T-helper 17 cell (primary cell): ENCODE results near the gene ADAMTS17. TPM values are rescaled to one million over a fixed set of nuclear protein-coding genes. Genes with fewer than 3 reads are reported as not detected.
"Not testable (repeated sequence)": the region's sequence is repeated elsewhere in the genome, so short reads cannot be mapped to it uniquely, and the experiment has no call there.

Source experiments
- ATAC-seq: fragments of 150-1000 bp; cut with Tn5 transposase; 2 replicates; pipeline ENCODE4 v1.10.0; 2021; ENCODE audit warnings: mild to moderate bottlenecking, moderate library complexity
- DNase-seq, 3 donors: peaks; one replicate each; pipeline versions ENCODE4 v3.0.0 to v3.0.0-alpha.2; 2020 to 2021
- H3K9me3 ChIP-seq: one replicate; pipeline ENCODE4 v1.7.0; 2013; ENCODE audit warnings: low read length, mild to moderate bottlenecking; ENCODE audit not compliant: control insufficient read depth, poor library complexity, severe bottlenecking
- H3K27ac Mint-ChIP-seq: one replicate; pipeline ENCODE4 v1.8.0; 2022; ENCODE audit warnings: mild to moderate bottlenecking, moderate library complexity, mixed read lengths
- H3K27me3 Mint-ChIP-seq: one replicate; pipeline ENCODE4 v1.8.0; 2022; ENCODE audit warnings: mixed read lengths
- H3K36me3 Mint-ChIP-seq: one replicate; pipeline ENCODE4 v1.8.0; 2022; ENCODE audit warnings: low read depth, mixed read lengths
- H3K4me1 Mint-ChIP-seq: one replicate; pipeline ENCODE4 v1.8.0; 2022; ENCODE audit warnings: mild to moderate bottlenecking, mixed read lengths
- H3K4me3 Mint-ChIP-seq: one replicate; pipeline ENCODE4 v1.8.0; 2022; ENCODE audit warnings: mild to moderate bottlenecking, moderate library complexity, mixed read lengths
- total RNA-seq, 4 donors: library from RNA in 2 of 4; stranded (reverse) in 2 of 4; gene quantifications; one replicate each; pipeline ENCODE4 v1.2.3 and lab custom pipeline; 2022 to 2026

ADAMTS17 gene
- total RNA-seq, 2 donors from 2014 or later = 8.1 to 10.6 TPM

DNA sequence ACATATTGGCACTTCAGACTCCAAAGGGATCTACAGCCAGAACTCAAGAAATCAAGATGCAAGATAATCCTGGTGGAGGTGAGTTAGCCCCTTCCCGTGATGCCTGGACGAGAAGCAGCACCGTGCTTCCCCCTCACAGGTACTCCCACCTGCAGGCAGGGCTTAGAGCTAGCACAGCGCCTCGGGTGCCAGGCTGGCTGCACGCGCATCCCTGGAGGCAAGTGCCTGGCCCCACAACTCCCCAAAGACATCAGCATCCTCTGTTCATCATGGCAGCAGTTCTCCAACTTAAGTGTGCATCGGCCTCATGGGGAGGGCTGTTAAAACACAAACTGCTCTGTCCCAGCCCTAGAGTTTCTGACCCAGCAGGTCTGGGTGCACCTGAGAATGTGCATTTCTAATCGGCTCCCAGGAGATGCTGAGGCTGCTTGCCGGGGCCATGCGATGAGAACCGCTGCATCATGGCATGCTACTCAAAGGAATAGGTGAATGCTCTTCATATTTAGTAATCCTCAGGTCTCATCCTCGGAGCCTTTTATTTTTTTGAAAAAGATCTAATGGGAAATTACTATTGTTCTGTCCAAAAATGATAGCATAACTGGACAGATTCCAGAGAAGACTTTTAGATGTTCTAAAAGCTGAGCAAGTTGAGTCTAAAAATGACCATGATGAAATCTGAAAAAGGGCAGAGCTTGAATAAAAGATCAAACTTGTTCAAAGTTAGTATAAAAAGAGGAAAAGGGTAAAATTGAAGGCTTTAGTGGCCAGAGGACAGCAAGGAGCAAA lies 244.2 kb downstream of the ADAMTS17 start:
- DNase-seq (no peak), ATAC-seq (no peak)
- H3K4me1 Mint-ChIP-seq = peaks cover 2% of the 10 kb centered on the region
- no peak overlapping the region for H3K4me3 Mint-ChIP-seq
- no peaks in the 10 kb centered on the region for H3K27me3 Mint-ChIP-seq
- no peak overlapping the region for H3K27ac Mint-ChIP-seq
- H3K9me3 ChIP-seq = no peaks in the 10 kb centered on the region
- peaks cover 3% of the 10 kb centered on the region for H3K36me3 Mint-ChIP-seq

DNA sequence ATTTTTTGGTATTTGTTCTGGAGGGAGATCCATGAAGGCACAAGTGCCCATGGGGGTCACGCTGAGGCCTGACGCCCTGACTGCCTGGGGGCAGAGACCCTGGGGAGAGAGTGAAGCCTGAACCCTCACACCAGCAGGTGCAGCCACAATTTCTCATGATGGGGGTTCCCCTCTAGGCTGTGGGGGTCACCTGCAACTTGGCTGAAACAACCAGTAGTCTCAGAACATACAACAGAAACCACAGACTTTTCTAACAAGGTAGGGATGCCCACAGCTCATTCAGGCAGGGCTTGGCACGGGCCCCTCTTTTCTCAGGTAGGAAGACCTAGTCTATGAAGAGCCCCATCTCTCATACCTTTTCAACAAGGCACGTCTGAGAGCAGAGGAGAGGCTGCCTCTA lies 245.1 kb downstream of the ADAMTS17 start:
- Mint-ChIP-seq H3K27me3 (no peaks in the 10 kb centered on the region), H3K36me3 (peaks cover 3% of the 10 kb centered on the region), H3K27ac (no peak overlapping the region), H3K4me3 (no peak overlapping the region), H3K4me1 (peaks cover 2% of the 10 kb centered on the region)
- DNase-seq (no peak), ATAC-seq (no peak)
- H3K9me3 ChIP-seq = no peaks in the 10 kb centered on the region

DNA sequence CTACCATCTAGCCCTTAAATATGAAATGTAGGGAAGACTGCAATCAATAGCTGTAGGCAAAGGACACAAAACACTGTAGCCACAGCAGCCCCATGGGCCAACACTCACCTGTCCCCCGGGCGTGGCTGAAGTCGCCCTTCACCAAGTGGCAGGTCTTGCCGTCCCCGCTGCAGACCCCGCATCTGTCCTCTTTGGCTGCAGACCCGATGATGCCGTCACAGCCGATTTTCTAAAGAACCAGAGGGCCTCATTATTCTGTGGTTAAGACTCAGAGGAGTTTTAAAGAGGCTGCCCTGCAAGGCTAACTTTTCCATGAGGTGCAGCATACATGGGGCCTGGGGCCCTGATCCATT lies 245.6 kb downstream of the ADAMTS17 start:
- H3K4me1 Mint-ChIP-seq = peaks cover 2% of the 10 kb centered on the region
- H3K27me3 Mint-ChIP-seq = no peaks in the 10 kb centered on the region
- H3K9me3 ChIP-seq = no peaks in the 10 kb centered on the region
- no peak overlapping the region for H3K4me3 Mint-ChIP-seq
- DNase-seq (no peak), ATAC-seq (no peak)
- peaks cover 3% of the 10 kb centered on the region for H3K36me3 Mint-ChIP-seq
- H3K27ac Mint-ChIP-seq = no peak overlapping the region

DNA sequence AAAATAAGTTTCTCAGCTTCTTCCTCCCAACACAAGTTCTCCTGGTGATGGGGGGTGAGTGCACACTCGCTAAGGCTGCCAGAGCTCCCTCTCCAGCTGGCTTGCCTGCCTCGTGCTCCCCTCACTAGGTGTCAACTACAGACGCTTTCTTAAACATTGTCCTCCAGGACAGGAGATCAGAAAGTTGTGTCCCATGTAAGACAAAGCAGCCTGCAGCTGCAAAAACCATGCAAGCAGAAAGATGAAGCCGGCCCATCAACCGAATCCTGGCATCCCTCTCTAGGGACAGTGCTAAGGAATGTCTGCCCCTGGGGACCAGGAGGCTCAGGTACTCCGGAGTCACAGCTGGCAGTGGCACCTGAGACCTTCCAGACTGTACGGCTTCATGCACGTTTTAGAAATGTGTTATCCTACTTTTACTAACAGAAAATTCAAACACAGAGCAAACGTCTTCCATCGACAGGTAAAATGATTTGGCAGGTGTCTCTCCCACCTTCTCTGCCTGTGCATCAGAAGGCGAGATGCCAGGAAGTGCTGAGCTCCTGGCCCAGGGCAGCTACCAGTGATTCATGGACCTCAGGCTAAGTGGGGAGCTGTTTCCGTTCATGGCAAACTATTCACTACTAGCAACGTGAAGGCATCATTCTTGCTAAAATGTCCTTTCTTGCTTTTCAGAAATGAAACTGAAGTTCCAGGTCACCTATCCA lies 246.1 kb downstream of the ADAMTS17 start:
- Mint-ChIP-seq H3K27ac (no peak overlapping the region), H3K27me3 (no peaks in the 10 kb centered on the region), H3K4me3 (no peak overlapping the region), H3K36me3 (no peaks in the 10 kb centered on the region), H3K4me1 (peaks cover 2% of the 10 kb centered on the region)
- DNase-seq = no peak
- H3K9me3 ChIP-seq = no peaks in the 10 kb centered on the region
- ATAC-seq = no peak

DNA sequence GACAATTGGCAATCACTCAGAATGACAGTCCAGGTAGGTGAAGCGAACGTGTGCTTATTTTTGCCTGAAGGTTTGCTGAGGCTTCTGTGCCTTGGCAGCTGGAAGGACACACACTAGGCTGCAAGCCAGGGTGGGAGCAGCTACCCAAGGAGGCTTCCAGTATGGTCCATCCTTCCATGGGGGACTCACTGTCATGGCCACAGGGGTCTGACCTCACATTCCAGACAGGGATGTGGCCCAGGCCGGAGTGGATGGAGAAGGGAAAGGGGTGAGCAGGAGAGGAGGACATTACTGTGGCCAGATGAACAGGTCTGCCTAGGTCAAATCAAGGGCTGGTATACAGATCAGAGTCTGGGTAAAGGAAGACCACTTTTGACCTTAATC lies 247.7 kb downstream of the ADAMTS17 start:
- Mint-ChIP-seq H3K4me1 (peaks cover 2% of the 10 kb centered on the region), H3K27ac (no peak overlapping the region), H3K36me3 (no peaks in the 10 kb centered on the region), H3K27me3 (no peaks in the 10 kb centered on the region), H3K4me3 (no peak overlapping the region)
- ATAC-seq (no peak), DNase-seq (no peak)
- H3K9me3 ChIP-seq = no peaks in the 10 kb centered on the region

DNA sequence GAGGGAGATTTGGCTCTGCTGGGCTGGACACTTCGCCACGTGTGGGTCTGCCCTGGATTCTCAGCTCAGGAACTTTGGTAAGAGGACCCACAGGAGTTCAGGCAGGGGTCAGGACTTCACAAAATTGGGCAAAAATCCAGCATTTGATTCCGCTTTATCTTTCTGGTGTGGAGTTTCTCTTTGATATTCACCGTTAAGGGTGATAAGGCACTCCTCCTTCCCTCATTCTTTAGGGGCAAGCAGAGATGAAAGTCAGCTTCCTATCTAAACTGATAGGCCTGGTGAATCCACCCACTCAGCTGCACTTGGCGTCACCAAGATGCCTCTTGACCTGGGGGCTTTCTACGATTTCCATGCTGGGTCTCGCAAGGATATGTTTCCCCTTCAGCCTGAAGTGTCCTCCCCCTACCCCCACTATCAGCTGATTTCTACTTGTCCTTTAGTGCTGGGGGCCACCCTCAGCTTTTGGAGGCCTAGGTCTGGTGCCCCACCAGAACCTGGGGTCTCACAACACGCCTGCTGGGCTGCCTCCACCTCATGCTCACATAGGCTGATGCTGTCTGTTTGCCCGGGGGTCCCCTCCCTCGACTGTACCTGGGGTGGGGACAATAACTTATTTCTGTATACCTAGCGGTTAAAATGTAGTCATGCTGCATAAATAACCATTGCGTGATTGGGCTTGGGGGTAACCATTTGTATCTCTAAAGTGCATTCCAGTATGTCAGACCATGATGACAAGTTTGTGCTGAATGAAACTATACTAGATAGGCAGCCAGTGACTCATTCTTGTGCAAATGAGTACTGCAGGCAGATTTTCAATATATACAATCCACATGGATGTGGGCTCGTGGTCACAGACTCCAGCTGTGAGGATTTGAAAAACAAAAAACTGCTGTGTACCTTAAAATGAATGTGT lies 248.3 kb downstream of the ADAMTS17 start:
- H3K36me3 Mint-ChIP-seq = no peaks in the 10 kb centered on the region
- no peak overlapping the region for H3K27ac Mint-ChIP-seq
- peaks cover 2% of the 10 kb centered on the region for H3K4me1 Mint-ChIP-seq
- H3K4me3 Mint-ChIP-seq = no peak overlapping the region
- ATAC-seq = no peak
- no peaks in the 10 kb centered on the region for H3K27me3 Mint-ChIP-seq
- no peaks in the 10 kb centered on the region for H3K9me3 ChIP-seq
- no peak for DNase-seq

DNA sequence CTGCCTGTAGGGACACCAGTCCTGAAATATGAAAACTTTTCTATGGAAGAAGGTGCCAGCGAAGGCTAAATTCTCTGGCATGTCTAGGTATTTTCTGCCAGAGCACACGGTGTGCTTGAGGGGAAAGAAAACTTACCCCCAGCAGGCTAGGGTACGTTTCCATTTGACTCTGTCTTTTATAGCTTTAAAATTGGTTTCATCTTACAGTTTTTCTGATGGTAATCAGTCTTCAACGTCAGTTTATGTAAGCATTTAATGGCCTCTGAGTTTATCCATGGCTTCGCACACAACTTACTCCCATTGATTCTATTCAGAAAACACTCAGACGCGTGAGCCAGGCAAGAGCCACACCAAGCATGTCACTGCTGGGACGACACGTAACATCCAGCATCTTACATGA lies 249.7 kb downstream of the ADAMTS17 start:
- ATAC-seq (no peak), DNase-seq (no peak)
- Mint-ChIP-seq H3K4me1 (no peaks in the 10 kb centered on the region), H3K27me3 (no peaks in the 10 kb centered on the region), H3K27ac (no peak overlapping the region), H3K4me3 (no peak overlapping the region), H3K36me3 (no peaks in the 10 kb centered on the region)
- H3K9me3 ChIP-seq = no peaks in the 10 kb centered on the region

DNA sequence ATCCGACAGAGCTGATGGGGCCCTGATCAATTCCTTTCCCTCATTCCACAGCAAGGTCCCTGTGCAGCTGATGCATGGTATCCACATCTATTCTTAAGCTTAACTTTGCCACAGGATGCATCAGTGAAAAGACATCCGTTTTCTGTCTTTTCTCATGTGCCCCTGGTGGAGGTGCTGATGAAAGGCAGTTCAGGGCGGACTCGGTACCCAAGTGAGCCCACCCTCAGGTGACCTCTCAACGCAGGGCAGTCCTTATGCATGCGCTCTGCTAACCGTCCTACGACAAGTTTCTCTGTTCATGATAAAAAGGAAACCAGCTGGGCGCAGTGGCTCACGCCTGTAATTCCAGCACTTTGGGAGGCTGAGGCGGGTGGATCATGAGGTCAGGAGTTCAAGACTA lies 251.4 kb downstream of the ADAMTS17 start:
- H3K9me3 ChIP-seq = no peaks in the 10 kb centered on the region
- Mint-ChIP-seq H3K4me1 (no peaks in the 10 kb centered on the region), H3K36me3 (no peaks in the 10 kb centered on the region), H3K4me3 (no peak overlapping the region), H3K27me3 (no peaks in the 10 kb centered on the region), H3K27ac (no peak overlapping the region)
- ATAC-seq = no peak
- DNase-seq = no peak

DNA sequence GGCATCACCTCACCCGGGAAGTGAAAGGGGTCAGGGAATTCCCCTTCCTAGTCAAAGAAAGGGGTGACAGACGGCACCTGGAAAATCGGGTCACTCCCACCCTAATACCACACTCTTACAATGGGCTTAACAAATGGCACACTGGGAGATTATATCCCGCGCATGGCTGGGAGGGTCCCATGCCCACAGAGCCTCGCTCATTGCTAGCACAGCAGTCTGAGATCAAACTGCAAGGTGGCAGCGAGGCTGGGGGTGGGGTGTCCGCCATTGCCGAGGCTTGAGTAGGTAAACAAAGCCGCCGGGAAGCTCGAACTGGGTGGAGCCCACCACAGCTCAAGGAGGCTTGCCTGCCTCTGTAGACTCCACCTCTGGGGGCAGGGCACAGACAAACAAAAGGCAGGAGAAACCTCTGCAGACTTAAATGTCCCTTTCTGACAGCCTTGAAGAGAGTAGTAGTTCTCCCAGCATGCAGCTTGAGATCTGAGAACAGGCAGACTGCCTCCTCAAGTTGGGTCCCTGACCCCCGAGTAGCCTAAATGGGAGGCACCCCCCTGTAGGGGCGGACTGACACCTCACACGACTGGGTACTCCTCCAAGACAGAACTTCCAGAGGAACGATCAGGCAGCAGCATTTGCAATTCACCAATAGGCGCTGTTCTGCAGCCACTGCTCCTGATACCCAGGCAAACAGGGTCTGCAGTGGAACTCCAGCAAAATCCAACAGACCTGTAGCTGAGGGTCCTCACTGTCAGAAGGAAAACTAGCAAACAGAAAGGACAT lies 257.5 kb downstream of the ADAMTS17 start:
- not testable (repeated sequence) for H3K36me3 Mint-ChIP-seq, H3K27me3 Mint-ChIP-seq, H3K4me3 Mint-ChIP-seq, H3K27ac Mint-ChIP-seq, H3K4me1 Mint-ChIP-seq, ATAC-seq, DNase-seq, H3K9me3 ChIP-seq

DNA sequence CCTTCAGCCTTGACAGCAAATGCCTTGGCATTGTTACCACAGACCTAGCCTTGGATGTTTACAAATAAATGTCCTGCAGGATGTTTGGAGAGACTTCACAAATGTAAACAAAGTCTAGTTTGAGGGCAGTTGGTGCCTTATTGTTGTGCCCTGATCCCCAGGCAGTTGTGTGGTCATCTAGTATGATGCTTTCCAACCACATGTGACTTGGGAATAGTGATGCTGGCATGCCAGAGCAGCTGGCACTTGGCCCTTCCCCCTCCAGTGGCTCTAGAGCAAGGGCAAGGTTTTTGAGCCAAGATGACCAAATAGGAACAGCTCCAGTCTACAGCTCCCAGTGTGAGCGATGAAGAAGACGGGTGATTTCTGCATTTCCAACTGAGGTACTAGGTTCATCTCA lies 258.2 kb downstream of the ADAMTS17 start:
- Mint-ChIP-seq H3K4me3 (no peak overlapping the region), H3K36me3 (no peaks in the 10 kb centered on the region), H3K4me1 (no peaks in the 10 kb centered on the region)

DNA sequence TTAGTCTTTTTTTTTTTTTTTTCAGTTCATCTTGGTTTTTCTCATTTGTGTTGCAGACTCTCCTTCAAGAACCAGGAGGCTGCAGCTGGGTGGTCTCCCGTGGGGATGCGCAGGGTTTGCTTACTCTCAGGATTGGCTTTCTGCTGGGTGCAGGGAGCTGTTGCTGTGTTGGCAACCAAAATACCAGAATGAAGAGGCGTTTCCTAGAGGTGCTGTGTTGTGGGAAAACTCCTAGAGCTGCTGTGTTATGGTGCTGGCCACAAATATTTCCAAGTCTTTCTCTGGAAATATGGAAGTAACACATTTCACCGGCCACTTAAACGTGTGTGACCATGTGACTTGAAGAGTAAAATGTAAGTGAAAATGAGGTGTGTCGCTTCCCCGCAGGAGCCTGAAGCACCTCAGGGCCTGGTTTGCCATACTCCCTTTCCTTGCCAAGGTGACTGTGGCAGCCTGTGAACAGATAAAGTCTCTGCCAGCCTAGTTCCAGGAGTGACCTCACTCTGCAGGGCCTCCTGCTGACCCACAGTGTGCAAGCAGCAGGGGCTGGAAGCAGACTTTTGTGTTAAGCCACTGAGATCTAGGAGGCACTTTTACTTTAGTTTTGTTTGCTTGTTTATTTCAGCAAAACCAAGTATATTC lies 258.9 kb downstream of the ADAMTS17 start:
- H3K9me3 ChIP-seq = no peaks in the 10 kb centered on the region
- DNase-seq = no peak
- Mint-ChIP-seq H3K27me3 (no peaks in the 10 kb centered on the region), H3K4me3 (no peak overlapping the region), H3K27ac (no peak overlapping the region), H3K4me1 (no peaks in the 10 kb centered on the region), H3K36me3 (no peaks in the 10 kb centered on the region)
- ATAC-seq = no peak

More for the DNA sequence above, 258.2 kb downstream of the ADAMTS17 start:
- DNase-seq (no peak), ATAC-seq (no peak)
- Mint-ChIP-seq H3K27ac (no peak overlapping the region), H3K27me3 (no peaks in the 10 kb centered on the region)
- H3K9me3 ChIP-seq = no peaks in the 10 kb centered on the region

DNA sequence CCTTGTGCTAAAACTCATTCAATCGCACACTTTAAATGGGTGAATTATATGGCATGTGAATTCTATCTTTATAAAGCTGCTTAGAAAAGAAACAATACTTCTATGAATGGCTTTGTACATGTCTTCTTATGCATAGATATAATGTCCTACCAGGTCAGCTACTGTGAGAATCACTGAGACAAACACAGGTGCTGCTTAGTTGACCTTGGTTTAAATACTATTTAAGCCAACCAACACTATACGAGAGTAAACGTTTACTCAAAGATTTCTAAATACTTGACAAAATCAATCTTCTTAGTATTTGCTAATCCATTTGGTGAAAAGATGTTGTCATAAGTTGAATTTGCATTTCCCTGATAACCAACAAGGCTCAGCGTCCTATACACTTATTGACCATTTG lies 260.3 kb downstream of the ADAMTS17 start:
- Mint-ChIP-seq H3K27ac (no peak overlapping the region), H3K4me3 (no peak overlapping the region), H3K4me1 (peaks cover 2% of the 10 kb centered on the region), H3K27me3 (no peaks in the 10 kb centered on the region), H3K36me3 (no peaks in the 10 kb centered on the region)
- ATAC-seq = no peak
- DNase-seq = no peak
- no peaks in the 10 kb centered on the region for H3K9me3 ChIP-seq
